ENCODE results near the gene FLNC.

The FLNC gene

GRCh38 chr7:128845987-128846386, 15.8 kb downstream of the FLNC start:
- H3K27me3 ChIP-seq (ENCODE audit: low read length): no peaks in the 10 kb centered on the region
- H3K4me2 ChIP-seq (ENCODE audit: low read depth, low read length, poor library complexity, severe bottlenecking): no peak overlapping the region
- H2AFZ ChIP-seq (ENCODE audit: low read depth, low read length, severe bottlenecking): no peak overlapping the region
- H3K9ac ChIP-seq (ENCODE audit: low read length): no peak overlapping the region
- no peaks in the 10 kb centered on the region for H3K9me2 ChIP-seq (replicated peaks; ENCODE audit: insufficient read depth, low read length)
- H3K4me3 ChIP-seq (ENCODE audit: insufficient read depth, low read length, poor library complexity, severe bottlenecking): no peak overlapping the region
- H3K9me3 ChIP-seq (ENCODE audit: insufficient read depth, low read length): no peaks in the 10 kb centered on the region
- H4K20me1 ChIP-seq (ENCODE audit: low read depth, low read length): no peaks in the 10 kb centered on the region
- no peaks in the 10 kb centered on the region for H3K79me2 ChIP-seq (ENCODE audit: insufficient read depth, low read length)
- no peak overlapping the region for H3K27ac ChIP-seq (ENCODE audit: low read depth, low read length)
- TF ChIP-seq CTCF (IDR thresholded peaks at IDR 0.05; ENCODE audit: insufficient read depth, low read length, poor library complexity, severe bottlenecking) (no peak), EZH2phosphoT487 (conservative IDR thresholded peaks at IDR 0.05; ENCODE audit: low read length) (no peak)
- no peaks in the 10 kb centered on the region for H3F3A ChIP-seq (ENCODE audit: insufficient read depth)
- no peaks in the 10 kb centered on the region for H3K36me3 ChIP-seq (ENCODE audit: low read length)

GRCh38 chr7:128846781-128847444, 16.7 kb downstream of the FLNC start:
- Histone ChIP-seq H4K20me1 (ENCODE audit: low read depth, low read length) (no peaks in the 10 kb centered on the region), H3K27ac (ENCODE audit: low read depth, low read length) (no peak overlapping the region), H2AFZ (ENCODE audit: low read depth, low read length, severe bottlenecking) (no peak overlapping the region), H3F3A (ENCODE audit: insufficient read depth) (no peaks in the 10 kb centered on the region), H3K27me3 (ENCODE audit: low read length) (no peaks in the 10 kb centered on the region), H3K36me3 (ENCODE audit: low read length) (no peaks in the 10 kb centered on the region), H3K4me3 (ENCODE audit: insufficient read depth, low read length, poor library complexity, severe bottlenecking) (no peak overlapping the region), H3K79me2 (ENCODE audit: insufficient read depth, low read length) (no peaks in the 10 kb centered on the region), H3K9me2 (replicated peaks; ENCODE audit: insufficient read depth, low read length) (no peaks in the 10 kb centered on the region), H3K9ac (ENCODE audit: low read length) (no peak overlapping the region), H3K4me2 (ENCODE audit: low read depth, low read length, poor library complexity, severe bottlenecking) (no peak overlapping the region), H3K9me3 (ENCODE audit: insufficient read depth, low read length) (no peaks in the 10 kb centered on the region)
- TF ChIP-seq EZH2phosphoT487 (conservative IDR thresholded peaks at IDR 0.05; ENCODE audit: low read length): no peak
- no peak for TF ChIP-seq CTCF (IDR thresholded peaks at IDR 0.05; ENCODE audit: insufficient read depth, low read length, poor library complexity, severe bottlenecking)

- H3K27me3 ChIP-seq (ENCODE audit: low read length): no peaks in the 10 kb centered on the region
- no peaks in the 10 kb centered on the region for H3K9me2 ChIP-seq (replicated peaks; ENCODE audit: insufficient read depth, low read length)
- no peak overlapping the region for H3K4me3 ChIP-seq (ENCODE audit: insufficient read depth, low read length, poor library complexity, severe bottlenecking)
- H3K27ac ChIP-seq (ENCODE audit: low read depth, low read length): no peak overlapping the region
- TF ChIP-seq CTCF (IDR thresholded peaks at IDR 0.05; ENCODE audit: insufficient read depth, low read length, poor library complexity, severe bottlenecking) (no peak), EZH2phosphoT487 (conservative IDR thresholded peaks at IDR 0.05; ENCODE audit: low read length) (no peak)
- no peak overlapping the region for H2AFZ ChIP-seq (ENCODE audit: low read depth, low read length, severe bottlenecking)
- no peak overlapping the region for H3K4me2 ChIP-seq (ENCODE audit: low read depth, low read length, poor library complexity, severe bottlenecking)
- no peaks in the 10 kb centered on the region for H4K20me1 ChIP-seq (ENCODE audit: low read depth, low read length)
- no peaks in the 10 kb centered on the region for H3K9me3 ChIP-seq (ENCODE audit: insufficient read depth, low read length)
- H3K79me2 ChIP-seq (ENCODE audit: insufficient read depth, low read length): no peaks in the 10 kb centered on the region
- no peak overlapping the region for H3K9ac ChIP-seq (ENCODE audit: low read length)
- no peaks in the 10 kb centered on the region for H3F3A ChIP-seq (ENCODE audit: insufficient read depth)
- H3K36me3 ChIP-seq (ENCODE audit: low read length): no peaks in the 10 kb centered on the region
Measured at GRCh38 chr7:128847721-128848211, 17.6 kb downstream of the FLNC start.

Measured in SU-DHL-6 (cell line).